ENCODE measurements around the gene KCNJ10.

KCNJ10 gene

GRCh38 chr1:159990005-159990404 is 80.0 kb downstream of the KCNJ10 start:
- Histone ChIP-seq H3K4me3 (ENCODE audit: low read depth in 1 of 2, low read length in 2 of 2) (no peak overlapping the region), H3K27me3 (ENCODE audit: insufficient read depth, low read length, poor library complexity) (peaks cover 11% of the 10 kb centered on the region), H3K4me2 (ENCODE audit: insufficient read depth, low read length) (no peak overlapping the region), H3K9ac (ENCODE audit: low read depth, low read length) (no peak overlapping the region), H3K9me3 (ENCODE audit: insufficient read depth, low read length, severe bottlenecking) (no peaks in the 10 kb centered on the region), H3K36me3 (ENCODE audit: insufficient read depth, low read length) (no peaks in the 10 kb centered on the region), H3K27ac (ENCODE audit: low read length) (no peak overlapping the region), H3K79me2 (ENCODE audit: insufficient read depth, low read length) (no peaks in the 10 kb centered on the region), H2AFZ (ENCODE audit: low read depth, low read length) (no peak overlapping the region), H4K20me1 (ENCODE audit: insufficient read depth, low read length) (no peaks in the 10 kb centered on the region), H3K4me1 (ENCODE audit: insufficient read depth, low read length) (no peaks in the 10 kb centered on the region)
- no peak for DNase-seq
- TF ChIP-seq EZH2 (IDR thresholded peaks at IDR 0.05; ENCODE audit: borderline replicate concordance, low read depth, low read length, severe bottlenecking) (no peak), CTCF (IDR thresholded peaks at IDR 0.05; ENCODE audit: borderline replicate concordance, extremely low read depth, low read length, poor library complexity, severe bottlenecking) (no peak)
- no peak for ATAC-seq (ENCODE audit: insufficient read depth, low read depth)

- Histone ChIP-seq H2AFZ (ENCODE audit: low read depth, low read length) (no peak overlapping the region), H3K36me3 (ENCODE audit: insufficient read depth, low read length) (no peaks in the 10 kb centered on the region), H3K9ac (ENCODE audit: low read depth, low read length) (no peak overlapping the region), H3K27me3 (ENCODE audit: insufficient read depth, low read length, poor library complexity) (peaks cover 11% of the 10 kb centered on the region), H4K20me1 (ENCODE audit: insufficient read depth, low read length) (no peaks in the 10 kb centered on the region), H3K79me2 (ENCODE audit: insufficient read depth, low read length) (no peaks in the 10 kb centered on the region), H3K4me1 (ENCODE audit: insufficient read depth, low read length) (no peaks in the 10 kb centered on the region), H3K4me2 (ENCODE audit: insufficient read depth, low read length) (no peak overlapping the region), H3K9me3 (ENCODE audit: insufficient read depth, low read length, severe bottlenecking) (no peaks in the 10 kb centered on the region), H3K4me3 (ENCODE audit: low read depth in 1 of 2, low read length in 2 of 2) (no peak overlapping the region), H3K27ac (ENCODE audit: low read length) (no peak overlapping the region)
- TF ChIP-seq EZH2 (IDR thresholded peaks at IDR 0.05; ENCODE audit: borderline replicate concordance, low read depth, low read length, severe bottlenecking) (no peak), CTCF (IDR thresholded peaks at IDR 0.05; ENCODE audit: borderline replicate concordance, extremely low read depth, low read length, poor library complexity, severe bottlenecking) (no peak)
- DNase-seq (no peak), ATAC-seq (ENCODE audit: insufficient read depth, low read depth) (no peak)
Observed at GRCh38 chr1:159989581-159989980, 80.4 kb downstream of the KCNJ10 start.

GRCh38 chr1:159988006-159988405 is 82.0 kb downstream of the KCNJ10 start:
- H3K9ac ChIP-seq (ENCODE audit: low read depth, low read length) = no peak overlapping the region
- H2AFZ ChIP-seq (ENCODE audit: low read depth, low read length) = no peak overlapping the region
- H3K27ac ChIP-seq (ENCODE audit: low read length) = no peak overlapping the region
- H3K79me2 ChIP-seq (ENCODE audit: insufficient read depth, low read length) = no peaks in the 10 kb centered on the region
- H3K27me3 ChIP-seq (ENCODE audit: insufficient read depth, low read length, poor library complexity) = peaks cover 17% of the 10 kb centered on the region
- H3K4me3 ChIP-seq (ENCODE audit: low read depth in 1 of 2, low read length in 2 of 2) = no peak overlapping the region
- ATAC-seq (ENCODE audit: insufficient read depth, low read depth) = no peak
- H4K20me1 ChIP-seq (ENCODE audit: insufficient read depth, low read length) = no peaks in the 10 kb centered on the region
- H3K9me3 ChIP-seq (ENCODE audit: insufficient read depth, low read length, severe bottlenecking) = no peaks in the 10 kb centered on the region
- no peak for DNase-seq
- TF ChIP-seq EZH2 (IDR thresholded peaks at IDR 0.05; ENCODE audit: borderline replicate concordance, low read depth, low read length, severe bottlenecking) (no peak), CTCF (IDR thresholded peaks at IDR 0.05; ENCODE audit: borderline replicate concordance, extremely low read depth, low read length, poor library complexity, severe bottlenecking) (no peak)
- H3K4me2 ChIP-seq (ENCODE audit: insufficient read depth, low read length) = no peak overlapping the region
- H3K4me1 ChIP-seq (ENCODE audit: insufficient read depth, low read length) = no peaks in the 10 kb centered on the region
- H3K36me3 ChIP-seq (ENCODE audit: insufficient read depth, low read length) = no peaks in the 10 kb centered on the region

GRCh38 chr1:159987186-159987585 is 82.8 kb downstream of the KCNJ10 start:
- H2AFZ ChIP-seq (ENCODE audit: low read depth, low read length) = no peak overlapping the region
- no peak overlapping the region for H3K4me3 ChIP-seq (ENCODE audit: low read depth in 1 of 2, low read length in 2 of 2)
- H3K4me1 ChIP-seq (ENCODE audit: insufficient read depth, low read length) = no peaks in the 10 kb centered on the region
- H3K27me3 ChIP-seq (ENCODE audit: insufficient read depth, low read length, poor library complexity) = peaks cover 17% of the 10 kb centered on the region
- no peak overlapping the region for H3K4me2 ChIP-seq (ENCODE audit: insufficient read depth, low read length)
- no peak overlapping the region for H3K9ac ChIP-seq (ENCODE audit: low read depth, low read length)
- no peaks in the 10 kb centered on the region for H3K9me3 ChIP-seq (ENCODE audit: insufficient read depth, low read length, severe bottlenecking)
- no peaks in the 10 kb centered on the region for H4K20me1 ChIP-seq (ENCODE audit: insufficient read depth, low read length)
- no peak overlapping the region for H3K27ac ChIP-seq (ENCODE audit: low read length)
- no peak for DNase-seq
- no peak for TF ChIP-seq CTCF (IDR thresholded peaks at IDR 0.05; ENCODE audit: borderline replicate concordance, extremely low read depth, low read length, poor library complexity, severe bottlenecking)
- no peak for TF ChIP-seq EZH2 (IDR thresholded peaks at IDR 0.05; ENCODE audit: borderline replicate concordance, low read depth, low read length, severe bottlenecking)
- no peak for ATAC-seq (ENCODE audit: insufficient read depth, low read depth)
- no peaks in the 10 kb centered on the region for H3K36me3 ChIP-seq (ENCODE audit: insufficient read depth, low read length)
- no peaks in the 10 kb centered on the region for H3K79me2 ChIP-seq (ENCODE audit: insufficient read depth, low read length)
